Naive thymus-derived CD4-positive, alpha-beta T cell (primary cell): Measurements from ENCODE around the gene CELF2. TPM values are rescaled to one million over a fixed set of nuclear protein-coding genes. Genes with fewer than 3 reads are reported as not detected.

Experiments
- ATAC-seq: fragments of 150-1000 bp; cut with Tn5 transposase; 2 replicates; pipeline ENCODE4 v1.10.0; 2021; ENCODE audit warnings: mild to moderate bottlenecking, moderate library complexity
- CTCF ChIA-PET: fragments of 350-600 bp; sonication (Branson Sonifier 250); formaldehyde crosslinking; loops from one replicate; lab custom pipeline; 2021; ENCODE audit warnings: antibody characterized with exemption; lab: Charles Lee
- POLR2A ChIA-PET: fragments of 350-600 bp; sonication (Branson Sonifier 250); formaldehyde crosslinking; loops from one replicate; lab custom pipeline; 2021; ENCODE audit warnings: antibody characterized with exemption, inconsistent platforms; lab: Charles Lee
- DNase-seq, 9 donors: peaks; one replicate each; pipeline versions ENCODE4 v3.0.0 to v3.0.0-alpha.2; 2020 to 2022; ENCODE audit warnings: mixed read lengths in 1 of 9
- H3K27ac ChIP-seq: one replicate; pipeline ENCODE4 v1.7.0; 2013; ENCODE audit warnings: mild to moderate bottlenecking, low read depth, low read length, moderate library complexity
- H3K27me3 ChIP-seq, 2 donors: one replicate each; pipeline ENCODE4 v1.7.0; 2013; ENCODE audit warnings: low read length in 2 of 2, mild to moderate bottlenecking in 2 of 2, moderate library complexity in 2 of 2; ENCODE audit not compliant: control insufficient read depth in 2 of 2, insufficient read depth in 2 of 2
- H3K36me3 ChIP-seq, 3 experiments: 1 replicate in 2 of 3; 2 replicates in 1 of 3; pipeline ENCODE4 v1.7.0; 2013; ENCODE audit warnings: low read length in 3 of 3, mild to moderate bottlenecking in 3 of 3, moderate library complexity in 1 of 3; ENCODE audit not compliant: insufficient read depth in 3 of 3, control insufficient read depth in 2 of 3
- H3K4me1 ChIP-seq, 2 donors: one replicate each; pipeline ENCODE4 v1.7.0; 2013; ENCODE audit warnings: low read length in 2 of 2, mild to moderate bottlenecking in 2 of 2, moderate library complexity in 1 of 2; ENCODE audit not compliant: control insufficient read depth in 2 of 2, insufficient read depth in 2 of 2
- H3K4me3 ChIP-seq: 2 replicates; pipeline ENCODE4 v1.7.0; 2013; ENCODE audit warnings: mild to moderate bottlenecking, low read length
- H3K9me3 ChIP-seq, 3 experiments: 1 replicate in 2 of 3; 2 replicates in 1 of 3; pipeline ENCODE4 v1.7.0; 2013; ENCODE audit warnings: low read length in 3 of 3; ENCODE audit not compliant: control insufficient read depth in 2 of 3
- H3K27ac Mint-ChIP-seq, 9 donors: one replicate each; pipeline ENCODE4 v1.8.0; 2020 to 2022; ENCODE audit warnings: mixed read lengths in 9 of 9, mild to moderate bottlenecking in 8 of 9, moderate library complexity in 5 of 9, inconsistent platforms in 2 of 9
- H3K27me3 Mint-ChIP-seq, 5 donors: one replicate each; pipeline ENCODE4 v1.8.0; 2021 to 2022; ENCODE audit warnings: mixed read lengths in 5 of 5, mild to moderate bottlenecking in 1 of 5
- H3K36me3 Mint-ChIP-seq, 5 donors: one replicate each; pipeline ENCODE4 v1.8.0; 2020 to 2022; ENCODE audit warnings: mixed read lengths in 5 of 5, mild to moderate bottlenecking in 3 of 5, inconsistent platforms in 1 of 5
- H3K4me1 Mint-ChIP-seq, 7 donors: one replicate each; pipeline ENCODE4 v1.8.0; 2020 to 2022; ENCODE audit warnings: mixed read lengths in 7 of 7, mild to moderate bottlenecking in 3 of 7, inconsistent platforms in 1 of 7
- H3K4me3 Mint-ChIP-seq, 10 donors: one replicate each; pipeline ENCODE4 v1.8.0; 2020 to 2022; ENCODE audit warnings: mild to moderate bottlenecking in 10 of 10, mixed read lengths in 10 of 10, moderate library complexity in 6 of 10, inconsistent platforms in 2 of 10
- H3K9me3 Mint-ChIP-seq, 11 donors: one replicate each; pipeline ENCODE4 v1.8.0; 2020 to 2022; ENCODE audit warnings: mixed read lengths in 11 of 11, mild to moderate bottlenecking in 4 of 11, inconsistent platforms in 1 of 11, moderate library complexity in 1 of 11
- intact Hi-C, 2 donors: fragments of 100-400 bp; cut with micrococcal nuclease; formaldehyde crosslinking; loops; one replicate each; pipeline ENCODE4 v1.15.1; 2023
- polyA plus RNA-seq, 2 donors: library from polyadenylated mRNA; unstranded; fragments of 300-500 nt; fragmentation: Illumina TruSeq; gene quantifications; one replicate each; pipeline ENCODE4 v1.2.3, GENCODE V29; 2021
- total RNA-seq, 6 experiments: library from RNA in 5 of 6; stranded (reverse) in 5 of 6; gene quantifications; 1 replicate in 5 of 6; 2 replicates in 1 of 6; pipeline ENCODE4 v1.2.3 and lab custom pipeline; 2021 to 2026

The CELF2 gene
- total and polyA plus RNA-seq, 7 experiments from 2014 or later, result 135 to 207 (median 178) TPM

- ATAC-seq (no peak), DNase-seq (no peak)
- Mint-ChIP-seq H3K27me3 (peaks cover 39 to 71% (median 44%) of the 10 kb centered on the region in 5 donors), H3K27ac (no peak overlapping the region), H3K36me3 (no peaks in the 10 kb centered on the region), H3K9me3 (no peaks in the 10 kb centered on the region), H3K4me3 (no peak overlapping the region), H3K4me1 (peaks cover 0 to 8% (median 6%) of the 10 kb centered on the region in 7 donors)
- Histone ChIP-seq H3K27ac (no peak overlapping the region), H3K4me1 (no peaks in the 10 kb centered on the region), H3K36me3 (no peaks in the 10 kb centered on the region), H3K4me3 (no peak overlapping the region), H3K9me3 (no peaks in the 10 kb centered on the region), H3K27me3 (peaks cover 0 to 7% of the 10 kb centered on the region in 2 donors)
- ChIA-PET CTCF (no interaction called here), POLR2A (no interaction called here)
- intact Hi-C loops, result loop anchor here in 1 of 2 donors (2.0 kb wide), 1 partner anchor 142 kb away; no protein-coding TSS in a partner anchor
Observed at GRCh38 chr10:11023009-11023953, 5.6 kb downstream of the CELF2 start.

- no peaks in the 10 kb centered on the region for H3K4me1 ChIP-seq
- peaks cover 32 to 66% (median 38%) of the 10 kb centered on the region in 5 donors for H3K27me3 Mint-ChIP-seq
- no peaks in the 10 kb centered on the region for H3K36me3 ChIP-seq
- no peak overlapping the region for H3K27ac Mint-ChIP-seq
- H3K36me3 Mint-ChIP-seq, result no peaks in the 10 kb centered on the region
- no peaks in the 10 kb centered on the region for H3K9me3 Mint-ChIP-seq
- H3K27me3 ChIP-seq, result no peaks in the 10 kb centered on the region
- ATAC-seq (no peak), DNase-seq (no peak)
- H3K9me3 ChIP-seq, result no peaks in the 10 kb centered on the region
- intact Hi-C loops, result no loop called here
- CTCF ChIA-PET, result no interaction called here
- no peaks in the 10 kb centered on the region for H3K4me1 Mint-ChIP-seq
- POLR2A ChIA-PET, result no interaction called here
- no peak overlapping the region for H3K4me3 Mint-ChIP-seq
- no peak overlapping the region for H3K27ac ChIP-seq
- no peak overlapping the region for H3K4me3 ChIP-seq
Observed at GRCh38 chr10:11024596-11024995, 6.9 kb downstream of the CELF2 start.

- Histone ChIP-seq H3K4me3 (no peak overlapping the region), H3K27ac (no peak overlapping the region), H3K4me1 (no peaks in the 10 kb centered on the region), H3K9me3 (no peaks in the 10 kb centered on the region), H3K27me3 (no peaks in the 10 kb centered on the region), H3K36me3 (no peaks in the 10 kb centered on the region)
- ChIA-PET POLR2A (no interaction called here), CTCF (no interaction called here)
- Mint-ChIP-seq H3K9me3 (no peaks in the 10 kb centered on the region), H3K4me1 (no peaks in the 10 kb centered on the region), H3K4me3 (no peak overlapping the region), H3K36me3 (no peaks in the 10 kb centered on the region), H3K27ac (no peak overlapping the region), H3K27me3 (peaks cover 19 to 58% (median 27%) of the 10 kb centered on the region in 5 donors)
- DNase-seq (no peak), ATAC-seq (no peak)
- intact Hi-C loops, result no loop called here
Observed at GRCh38 chr10:11025978-11026377, 8.3 kb downstream of the CELF2 start.

GRCh38 chr10:11026773-11027172, 9.1 kb downstream of the CELF2 start:
- Histone ChIP-seq H3K27me3 (no peaks in the 10 kb centered on the region), H3K4me1 (no peaks in the 10 kb centered on the region), H3K4me3 (no peak overlapping the region), H3K27ac (no peak overlapping the region), H3K36me3 (no peaks in the 10 kb centered on the region), H3K9me3 (no peaks in the 10 kb centered on the region)
- H3K9me3 Mint-ChIP-seq, result no peaks in the 10 kb centered on the region
- H3K4me3 Mint-ChIP-seq, result no peak overlapping the region
- intact Hi-C loops, result no loop called here
- no peaks in the 10 kb centered on the region for H3K36me3 Mint-ChIP-seq
- ChIA-PET POLR2A (no interaction called here), CTCF (no interaction called here)
- ATAC-seq (no peak), DNase-seq (no peak)
- no peak overlapping the region for H3K27ac Mint-ChIP-seq
- peaks cover 17 to 59% (median 22%) of the 10 kb centered on the region in 5 donors for H3K27me3 Mint-ChIP-seq
- no peaks in the 10 kb centered on the region for H3K4me1 Mint-ChIP-seq

- Mint-ChIP-seq H3K27ac (no peak overlapping the region), H3K9me3 (peaks cover 0 to 1% (median 0%) of the 10 kb centered on the region in 11 donors), H3K4me3 (no peak overlapping the region), H3K36me3 (no peaks in the 10 kb centered on the region), H3K4me1 (peaks cover 0 to 8% (median 0%) of the 10 kb centered on the region in 7 donors), H3K27me3 (peaks cover 3 to 62% (median 22%) of the 10 kb centered on the region in 5 donors)
- ATAC-seq, result no peak
- ChIA-PET POLR2A (interaction anchor here (0.5 to 0.8 kb wide), 3 partner anchors 17 to 276 kb away, joined by 3 read pairs; partner anchors contain the start of gene CELF2), CTCF (no interaction called here)
- intact Hi-C loops, result loop anchor here in 1 of 2 donors (10.0 kb wide), 1 partner anchor 1700 kb away; no protein-coding TSS in a partner anchor
- Histone ChIP-seq H3K36me3 (no peaks in the 10 kb centered on the region), H3K4me1 (no peaks in the 10 kb centered on the region), H3K27me3 (no peaks in the 10 kb centered on the region), H3K4me3 (no peak overlapping the region), H3K9me3 (no peaks in the 10 kb centered on the region), H3K27ac (no peak overlapping the region)
- no peak for DNase-seq
Observed at GRCh38 chr10:11034762-11035161, 17.1 kb downstream of the CELF2 start.

GRCh38 chr10:11035301-11035991, 17.8 kb downstream of the CELF2 start:
- POLR2A ChIA-PET, result interaction anchor here (0.5 to 0.8 kb wide), 4 partner anchors 18 to 276 kb away, joined by 3 to 4 read pairs (median 3); partner anchors contain the start of gene CELF2
- no peak overlapping the region for H3K4me3 ChIP-seq
- intact Hi-C loops, result loop anchor here in 1 of 2 donors (10.0 kb wide), 1 partner anchor 1701 kb away; no protein-coding TSS in a partner anchor
- no peaks in the 10 kb centered on the region for H3K9me3 ChIP-seq
- ATAC-seq (no peak), DNase-seq (no peak)
- Mint-ChIP-seq H3K27ac (no peak overlapping the region), H3K4me3 (no peak overlapping the region), H3K4me1 (peaks cover 0 to 8% (median 0%) of the 10 kb centered on the region in 7 donors), H3K27me3 (peaks cover 3 to 59% (median 22%) of the 10 kb centered on the region in 5 donors), H3K9me3 (peaks cover 0 to 1% (median 0%) of the 10 kb centered on the region in 11 donors), H3K36me3 (no peaks in the 10 kb centered on the region)
- CTCF ChIA-PET, result no interaction called here
- no peak overlapping the region for H3K27ac ChIP-seq
- H3K4me1 ChIP-seq, result no peaks in the 10 kb centered on the region
- H3K36me3 ChIP-seq, result no peaks in the 10 kb centered on the region
- no peaks in the 10 kb centered on the region for H3K27me3 ChIP-seq
